Activated CD8-positive, alpha-beta memory T cell treated with anti-CD3 and anti-CD28 coated beads, Interleukin-2, amount 50 U/mL, for 48 hours (primary cell): ENCODE measurements around the gene ZNF593OS.

Source experiments
- DNase-seq: peaks from one replicate; pipeline ENCODE4 v3.0.0-alpha.2; 2020

ZNF593OS gene

GRCh38 chr1:26182383-26182696, 10.7 kb upstream of the ZNF593OS start:
- DNase-seq: no peak

GRCh38 chr1:26181586-26182382, 10.2 kb upstream of the ZNF593OS start:
- no peak for DNase-seq

GRCh38 chr1:26180010-26180506, 8.4 kb upstream of the ZNF593OS start:
- DNase-seq: no peak

GRCh38 chr1:26177182-26177684, 5.6 kb upstream of the ZNF593OS start, which contains the start of gene CNKSR1:
TSS of gene CNKSR1 (plus strand) at chr1:26177491. CDS start at chr1:26177548, 57 bp downstream.
- no peak for DNase-seq

GRCh38 chr1:26175346-26175745, 3.7 kb upstream of the ZNF593OS start:
- no peak for DNase-seq

GRCh38 chr1:26170472-26170821, 1.2 kb downstream of the ZNF593OS start:
- DNase-seq: no peak

GRCh38 chr1:26169669-26170471, 1.8 kb downstream of the ZNF593OS start, which contains the start of gene ZNF593:
TSS of gene ZNF593 (plus strand) at chr1:26169908. CDS start at chr1:26169984, 76 bp downstream.
- DNase-seq: peak; percentile 96

- no peak for DNase-seq
Measured at GRCh38 chr1:26169198-26169554, 2.5 kb downstream of the ZNF593OS start.

GRCh38 chr1:26168410-26169197, 3.0 kb downstream of the ZNF593OS start, which contains the start of gene C1orf232:
TSS of gene C1orf232 (minus strand) at chr1:26168963. CDS start at chr1:26168499, 464 bp downstream.
- no peak for DNase-seq

- DNase-seq: no peak
Measured at GRCh38 chr1:26166719-26167281, 4.8 kb downstream of the ZNF593OS start.

- no peak for DNase-seq
Measured at GRCh38 chr1:26164861-26165842, 6.5 kb downstream of the ZNF593OS start.

GRCh38 chr1:26164036-26164860, 7.4 kb downstream of the ZNF593OS start:
- DNase-seq: peak; percentile 82

- no peak for DNase-seq
Measured at GRCh38 chr1:26163684-26164035, 8.0 kb downstream of the ZNF593OS start.

GRCh38 chr1:26162220-26162709, 9.4 kb downstream of the ZNF593OS start:
- DNase-seq: no peak

- peak; percentile 76 for DNase-seq
Measured at GRCh38 chr1:26161415-26162219, 10.0 kb downstream of the ZNF593OS start.

- DNase-seq: no peak
Measured at GRCh38 chr1:26160527-26161414, 10.9 kb downstream of the ZNF593OS start.

GRCh38 chr1:26159743-26160039, 11.9 kb downstream of the ZNF593OS start:
- DNase-seq: no peak
